Body of pancreas (tissue), 4 donors: ENCODE data around the gene TARS3. TPM values are rescaled to one million over a fixed set of nuclear protein-coding genes. Genes with fewer than 3 reads are reported as not detected.

ENCODE experiments used
- ATAC-seq: fragments of 150-250 bp; one replicate; pipeline ENCODE4 v1.9.1; 2016
- DNase-seq, 4 donors: peaks; one replicate each; pipeline ENCODE4 v3.0.0-alpha.2; 2019
- H3K27ac ChIP-seq, 4 donors: fragments of 200-600 bp; sonication (generic); 1 replicate in 3 of 4; 2 replicates in 1 of 4; pipeline versions ENCODE4 v1.5.1 to v1.6.1; 2016 to 2019; ENCODE audit warnings: mild to moderate bottlenecking in 1 of 4, mixed read lengths in 1 of 4, moderate library complexity in 1 of 4
- H3K27me3 ChIP-seq, 2 donors: fragments of 200-600 bp; sonication (generic); one replicate each; pipeline ENCODE4 v1.6.0; 2016; ENCODE audit warnings: mild to moderate bottlenecking in 1 of 2
- H3K36me3 ChIP-seq, 2 donors: fragments of 200-600 bp; sonication (generic); replicated peaks in 1 of 2; 2 replicates each; pipeline ENCODE4 v1.5.1; 2016; ENCODE audit warnings: low read depth in 2 of 2; ENCODE audit not compliant: insufficient read depth in 1 of 2
- H3K4me1 ChIP-seq: fragments of 200-600 bp; sonication (generic); one replicate; pipeline ENCODE4 v1.6.0; 2016
- H3K4me3 ChIP-seq, 2 donors: fragments of 200-600 bp; sonication (generic); 1 replicate in 1 of 2; 2 replicates in 1 of 2; pipeline ENCODE4 v1.5.1; 2016 to 2019
- H3K9me3 ChIP-seq, 3 donors: fragments of 200-600 bp; sonication (generic); 1 replicate in 2 of 3; 2 replicates in 1 of 3; pipeline ENCODE4 v1.5.1; 2016
- POLR2A ChIP-seq, 3 donors: fragments of 450-650 bp; IDR thresholded peaks; one replicate each; pipeline ENCODE4 v1.6.1; 2016; ENCODE audit warnings: antibody characterized with exemption in 3 of 3, mild to moderate bottlenecking in 2 of 3
- WGBS, 2 donors: methylation state at CpG; one replicate each; pipeline ENCODE4 v1.1.5; 2017; 5-methylcytosine and 5-hydroxymethylcytosine counted together
- intact Hi-C: fragments of 100-400 bp; cut with DNase I; formaldehyde crosslinking; loops from one replicate; pipeline ENCODE4 v1.15.1; 2023
- total RNA-seq, 2 donors: library from RNA; depleted of rRNA; stranded (reverse); fragments of >200 nt; gene quantifications; one replicate each; pipeline ENCODE4 v1.1.0, GENCODE V29; 2016
- TF ChIP-seq, protein P1 (sequence below), 7 experiments: fragments of 450-650 bp in 4 of 7; fragments of 200-600 bp in 3 of 7; sonication (generic) in 3 of 7; IDR thresholded peaks; one replicate each; pipeline ENCODE4 v1.5.1; 2016 to 2019; ENCODE audit warnings: antibody characterized with exemption in 7 of 7

TARS3 gene
- total RNA-seq, 2 donors from 2014 or later: 15.0 to 70.5 TPM

DNA sequence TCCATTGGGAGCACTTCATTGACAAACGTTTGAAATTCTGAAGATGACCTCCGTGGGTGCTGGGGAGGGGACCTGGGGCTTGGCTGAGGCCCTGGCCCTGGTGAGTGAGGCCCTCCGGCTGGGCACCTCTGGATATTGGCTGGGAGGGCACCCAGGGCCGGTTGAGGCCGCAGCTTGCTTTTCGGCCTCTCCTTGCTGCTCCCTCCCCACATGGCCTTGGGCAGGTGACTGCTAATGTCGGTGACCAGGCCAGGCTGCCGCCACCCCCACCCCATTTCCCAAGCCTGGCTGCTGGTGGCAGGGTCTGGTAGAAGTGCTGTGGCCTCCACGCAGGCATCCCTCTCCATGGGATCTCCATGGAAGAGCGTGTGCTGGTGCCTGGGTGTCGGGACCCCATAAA lies 111.6 kb downstream of the TARS3 start:
- H3K27me3 ChIP-seq: no peaks in the 10 kb centered on the region
- H3K4me1 ChIP-seq: peaks cover 27% of the 10 kb centered on the region
- 61 to 81% methylated on average over 3 to 11 of the region's 11 CpGs for WGBS, 2 donors
- TF ChIP-seq, protein P1, sequence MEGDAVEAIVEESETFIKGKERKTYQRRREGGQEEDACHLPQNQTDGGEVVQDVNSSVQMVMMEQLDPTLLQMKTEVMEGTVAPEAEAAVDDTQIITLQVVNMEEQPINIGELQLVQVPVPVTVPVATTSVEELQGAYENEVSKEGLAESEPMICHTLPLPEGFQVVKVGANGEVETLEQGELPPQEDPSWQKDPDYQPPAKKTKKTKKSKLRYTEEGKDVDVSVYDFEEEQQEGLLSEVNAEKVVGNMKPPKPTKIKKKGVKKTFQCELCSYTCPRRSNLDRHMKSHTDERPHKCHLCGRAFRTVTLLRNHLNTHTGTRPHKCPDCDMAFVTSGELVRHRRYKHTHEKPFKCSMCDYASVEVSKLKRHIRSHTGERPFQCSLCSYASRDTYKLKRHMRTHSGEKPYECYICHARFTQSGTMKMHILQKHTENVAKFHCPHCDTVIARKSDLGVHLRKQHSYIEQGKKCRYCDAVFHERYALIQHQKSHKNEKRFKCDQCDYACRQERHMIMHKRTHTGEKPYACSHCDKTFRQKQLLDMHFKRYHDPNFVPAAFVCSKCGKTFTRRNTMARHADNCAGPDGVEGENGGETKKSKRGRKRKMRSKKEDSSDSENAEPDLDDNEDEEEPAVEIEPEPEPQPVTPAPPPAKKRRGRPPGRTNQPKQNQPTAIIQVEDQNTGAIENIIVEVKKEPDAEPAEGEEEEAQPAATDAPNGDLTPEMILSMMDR (IDR thresholded peaks at IDR 0.05): no peak
- no peak overlapping the region for H3K27ac ChIP-seq
- intact Hi-C loops: no loop called here
- no peak for ATAC-seq
- H3K4me3 ChIP-seq: no peak overlapping the region
- no peaks in the 10 kb centered on the region for H3K9me3 ChIP-seq
- no peaks in the 10 kb centered on the region for H3K36me3 ChIP-seq
- no peak for DNase-seq

DNA sequence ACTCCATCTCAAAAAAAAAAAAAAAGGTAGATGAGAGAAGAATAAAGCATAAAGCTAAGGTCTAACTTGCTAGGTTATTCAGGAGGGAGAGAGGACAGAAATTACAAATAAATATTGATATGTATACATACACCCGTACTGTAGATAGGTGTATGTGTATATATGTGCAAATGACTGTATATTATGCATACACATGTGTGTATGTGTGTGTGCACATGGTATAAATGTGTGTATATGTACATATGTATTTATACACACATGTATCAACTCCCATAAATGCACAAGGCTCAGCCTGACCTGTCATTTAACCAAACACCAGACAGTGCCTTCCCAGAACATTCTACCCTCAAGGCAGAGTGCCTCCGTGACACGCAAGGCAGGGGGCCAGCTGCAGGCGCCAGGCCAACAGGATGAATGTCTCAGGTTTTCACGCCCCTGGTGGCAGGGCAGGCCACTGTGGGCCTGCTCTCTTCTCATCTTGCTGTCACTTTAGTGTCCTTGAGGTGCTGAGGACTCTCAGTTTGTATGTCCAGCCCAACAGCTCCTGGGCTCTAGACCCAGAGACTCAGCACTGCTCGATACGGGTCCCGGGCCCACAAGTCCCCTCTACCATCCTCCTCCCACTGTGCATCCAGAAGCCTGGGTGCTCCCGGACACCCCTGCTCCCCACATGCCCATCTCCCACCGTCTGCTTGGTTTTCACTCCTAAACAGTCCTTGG lies 112.5 kb downstream of the TARS3 start:
- Histone ChIP-seq H3K27ac (no peak overlapping the region), H3K36me3 (no peaks in the 10 kb centered on the region), H3K9me3 (no peaks in the 10 kb centered on the region), H3K4me1 (peaks cover 23% of the 10 kb centered on the region), H3K4me3 (no peak overlapping the region), H3K27me3 (no peaks in the 10 kb centered on the region)
- WGBS, 2 donors: 71 to 78% methylated on average over 7 to 8 of the region's 10 CpGs
- intact Hi-C loops: no loop called here
- TF ChIP-seq, protein P1 (IDR thresholded peaks at IDR 0.05): no peak
- TF ChIP-seq POLR2A (IDR thresholded peaks at IDR 0.05): no peak
- DNase-seq (no peak), ATAC-seq (no peak)

DNA sequence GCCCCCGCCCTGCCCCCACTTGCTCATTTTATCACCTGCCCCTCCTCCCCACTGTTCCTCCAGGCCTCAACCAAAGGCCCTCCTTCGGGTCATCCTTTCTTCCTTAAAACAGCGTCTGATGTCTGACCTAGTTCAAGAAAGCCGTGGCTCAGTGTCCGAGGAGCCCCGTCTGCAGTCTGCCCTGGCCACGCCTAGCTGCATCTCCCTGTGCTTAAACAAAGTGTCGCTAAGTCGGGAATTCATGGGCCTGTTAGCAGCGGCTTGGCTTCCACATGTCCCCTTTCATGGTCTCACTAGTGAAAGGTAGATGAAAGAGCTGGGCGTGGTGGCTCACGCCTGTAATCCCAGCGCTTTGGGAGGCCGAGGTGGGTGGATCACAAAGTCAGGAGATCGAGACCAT lies 113.3 kb downstream of the TARS3 start:
- no peak for TF ChIP-seq POLR2A (IDR thresholded peaks at IDR 0.05)
- TF ChIP-seq, protein P1 (IDR thresholded peaks at IDR 0.05): no peak
- H3K27ac ChIP-seq: no peak overlapping the region
- no peaks in the 10 kb centered on the region for H3K27me3 ChIP-seq
- no peaks in the 10 kb centered on the region for H3K36me3 ChIP-seq
- no peak overlapping the region for H3K4me3 ChIP-seq
- ATAC-seq (no peak), DNase-seq (no peak)
- intact Hi-C loops: no loop called here
- H3K9me3 ChIP-seq: no peaks in the 10 kb centered on the region
- 82 to 88% methylated on average over 15 of the region's 15 CpGs for WGBS, 2 donors
- peaks cover 15% of the 10 kb centered on the region for H3K4me1 ChIP-seq

DNA sequence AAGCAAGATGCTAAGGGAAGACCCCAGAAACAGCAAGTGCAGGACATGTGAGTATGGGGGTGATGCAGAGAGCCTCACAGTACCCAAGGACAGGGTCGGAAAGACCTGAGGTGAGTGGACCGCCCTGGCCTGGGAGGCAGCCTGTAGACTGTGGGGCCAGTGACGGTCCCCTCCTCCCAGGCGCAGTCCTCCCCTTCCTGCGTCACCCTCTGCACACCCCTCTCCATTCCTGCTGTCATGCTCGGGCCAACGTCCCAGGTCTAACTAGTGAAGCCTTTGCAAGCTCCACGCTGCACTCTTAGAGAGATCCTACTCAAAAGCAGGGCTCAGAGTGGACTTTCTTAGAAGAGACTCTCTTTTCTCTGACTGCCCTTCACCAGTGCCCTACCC lies 113.7 kb downstream of the TARS3 start:
- DNase-seq: no peak
- intact Hi-C loops: no loop called here
- Histone ChIP-seq H3K4me1 (peaks cover 11% of the 10 kb centered on the region), H3K27me3 (peaks cover 0 to 3% of the 10 kb centered on the region in 2 donors), H3K9me3 (no peaks in the 10 kb centered on the region), H3K4me3 (no peak overlapping the region), H3K36me3 (no peaks in the 10 kb centered on the region), H3K27ac (no peak overlapping the region)
- TF ChIP-seq, protein P1 (IDR thresholded peaks at IDR 0.05): no peak
- no peak for TF ChIP-seq POLR2A (IDR thresholded peaks at IDR 0.05)
- 80 to 92% methylated on average over 8 of the region's 8 CpGs for WGBS, 2 donors
- no peak for ATAC-seq
